ENCODE data around the gene PCBP3. TPM values are rescaled to one million over a fixed set of nuclear protein-coding genes. Genes with fewer than 3 reads are reported as not detected.

The PCBP3 gene
- total RNA-seq, 2 experiments from 2014 or later: 1.9 to 2.2 TPM

DNA sequence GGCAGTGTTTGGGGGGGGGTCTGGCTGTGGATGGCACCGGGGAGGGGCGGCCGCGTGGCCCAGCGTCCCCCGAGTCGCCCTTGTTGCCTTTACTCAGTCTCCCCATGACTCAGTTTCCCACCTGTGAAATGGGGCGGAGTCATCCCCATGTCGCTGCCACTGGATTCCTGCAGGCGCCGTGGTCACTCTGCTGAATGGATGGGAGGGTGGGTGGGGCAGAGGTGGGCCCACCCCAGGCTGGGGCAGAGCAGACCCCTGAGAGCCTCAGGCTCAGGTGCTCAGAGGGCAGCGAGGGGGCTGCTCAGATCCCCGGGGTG is 340.1 kb downstream of the PCBP3 start:
- H3K27me3 Mint-ChIP-seq: peaks cover 3% of the 10 kb centered on the region
- POLR2A ChIA-PET: no interaction called here
- TF ChIP-seq, protein P1, sequence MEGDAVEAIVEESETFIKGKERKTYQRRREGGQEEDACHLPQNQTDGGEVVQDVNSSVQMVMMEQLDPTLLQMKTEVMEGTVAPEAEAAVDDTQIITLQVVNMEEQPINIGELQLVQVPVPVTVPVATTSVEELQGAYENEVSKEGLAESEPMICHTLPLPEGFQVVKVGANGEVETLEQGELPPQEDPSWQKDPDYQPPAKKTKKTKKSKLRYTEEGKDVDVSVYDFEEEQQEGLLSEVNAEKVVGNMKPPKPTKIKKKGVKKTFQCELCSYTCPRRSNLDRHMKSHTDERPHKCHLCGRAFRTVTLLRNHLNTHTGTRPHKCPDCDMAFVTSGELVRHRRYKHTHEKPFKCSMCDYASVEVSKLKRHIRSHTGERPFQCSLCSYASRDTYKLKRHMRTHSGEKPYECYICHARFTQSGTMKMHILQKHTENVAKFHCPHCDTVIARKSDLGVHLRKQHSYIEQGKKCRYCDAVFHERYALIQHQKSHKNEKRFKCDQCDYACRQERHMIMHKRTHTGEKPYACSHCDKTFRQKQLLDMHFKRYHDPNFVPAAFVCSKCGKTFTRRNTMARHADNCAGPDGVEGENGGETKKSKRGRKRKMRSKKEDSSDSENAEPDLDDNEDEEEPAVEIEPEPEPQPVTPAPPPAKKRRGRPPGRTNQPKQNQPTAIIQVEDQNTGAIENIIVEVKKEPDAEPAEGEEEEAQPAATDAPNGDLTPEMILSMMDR (IDR thresholded peaks at IDR 0.05): no peak
- ATAC-seq (no peak), DNase-seq (no peak)
- H3K4me3 Mint-ChIP-seq: no peak overlapping the region
- intact Hi-C loops (cut with micrococcal nuclease): no loop called here
- no peaks in the 10 kb centered on the region for H3K36me3 Mint-ChIP-seq (ENCODE audit: low read depth)
- H3K9me3 Mint-ChIP-seq: no peaks in the 10 kb centered on the region
- H3K27ac Mint-ChIP-seq: no peak overlapping the region
- peaks cover 4% of the 10 kb centered on the region for H3K4me1 Mint-ChIP-seq (ENCODE audit: low read depth)
- CTCF ChIA-PET: no interaction called here

DNA sequence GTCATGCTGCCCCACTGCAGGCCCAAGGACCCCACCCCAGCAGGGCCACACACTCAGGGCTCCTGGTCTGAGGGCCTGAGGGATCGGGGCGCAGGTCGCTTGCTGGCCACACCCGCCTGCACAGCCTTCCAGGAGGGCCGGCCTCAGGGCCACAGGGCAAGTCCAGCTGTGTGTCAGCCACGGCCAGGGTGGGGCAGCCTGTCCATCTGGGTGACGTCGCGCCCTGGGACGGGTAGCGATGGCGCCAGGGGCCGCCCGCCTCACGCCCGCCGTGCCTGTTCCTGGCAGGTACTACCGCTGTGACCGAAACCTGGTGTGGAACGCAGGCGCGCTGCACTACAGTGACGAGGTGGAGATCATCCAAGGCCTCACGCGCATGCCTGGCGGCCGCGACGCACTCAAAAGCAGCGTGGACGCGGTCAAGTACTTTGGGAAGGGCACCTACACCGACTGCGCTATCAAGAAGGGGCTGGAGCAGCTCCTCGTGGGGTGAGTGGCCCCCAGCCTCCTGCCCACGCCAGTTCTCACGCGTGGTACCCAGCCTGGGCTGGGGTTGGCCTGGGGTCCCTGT is 340.5 kb downstream of the PCBP3 start:
- intact Hi-C loops (cut with micrococcal nuclease): no loop called here
- H3K4me1 Mint-ChIP-seq (ENCODE audit: low read depth): no peaks in the 10 kb centered on the region
- no peak overlapping the region for H3K27ac Mint-ChIP-seq
- no peaks in the 10 kb centered on the region for H3K36me3 Mint-ChIP-seq (ENCODE audit: low read depth)
- H3K9me3 Mint-ChIP-seq: no peaks in the 10 kb centered on the region
- ChIA-PET POLR2A (no interaction called here), CTCF (no interaction called here)
- TF ChIP-seq, protein P1 (IDR thresholded peaks at IDR 0.05): no peak
- H3K4me3 Mint-ChIP-seq: no peak overlapping the region
- DNase-seq (peak; percentile 2), ATAC-seq (no peak)
- peaks cover 3% of the 10 kb centered on the region for H3K27me3 Mint-ChIP-seq

DNA sequence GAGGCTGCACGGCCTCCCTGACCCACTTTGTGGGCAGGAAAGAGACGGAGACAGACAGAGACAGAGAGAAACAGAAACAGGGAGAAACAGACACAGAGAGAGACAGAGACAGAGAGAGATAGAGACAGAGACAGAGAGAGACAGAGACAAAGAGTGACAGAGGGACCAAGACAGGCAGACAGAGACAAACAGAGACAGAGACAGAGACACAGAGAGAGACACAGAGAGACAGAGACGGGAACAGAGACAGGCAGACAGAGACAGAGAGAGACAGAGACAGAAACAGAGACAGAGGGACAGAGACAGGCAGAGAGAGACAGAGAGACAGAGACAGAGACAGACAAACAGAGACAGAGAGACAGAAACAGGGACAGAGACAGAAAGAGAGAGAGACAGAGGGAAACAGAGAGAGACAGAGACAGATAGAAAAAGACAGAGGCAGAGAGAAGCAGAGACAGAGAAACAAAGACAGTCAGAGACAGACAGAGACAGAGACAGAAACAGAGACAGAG is 341.1 kb downstream of the PCBP3 start:
- Mint-ChIP-seq H3K36me3 (ENCODE audit: low read depth) (no peaks in the 10 kb centered on the region), H3K4me3 (no peak overlapping the region), H3K27ac (no peak overlapping the region), H3K9me3 (no peaks in the 10 kb centered on the region), H3K4me1 (ENCODE audit: low read depth) (no peaks in the 10 kb centered on the region), H3K27me3 (peaks cover 3% of the 10 kb centered on the region)
- POLR2A ChIA-PET: no interaction called here
- CTCF ChIA-PET: no interaction called here
- DNase-seq (no peak), ATAC-seq (no peak)
- TF ChIP-seq, protein P1 (IDR thresholded peaks at IDR 0.05): no peak
- intact Hi-C loops (cut with micrococcal nuclease): no loop called here

DNA sequence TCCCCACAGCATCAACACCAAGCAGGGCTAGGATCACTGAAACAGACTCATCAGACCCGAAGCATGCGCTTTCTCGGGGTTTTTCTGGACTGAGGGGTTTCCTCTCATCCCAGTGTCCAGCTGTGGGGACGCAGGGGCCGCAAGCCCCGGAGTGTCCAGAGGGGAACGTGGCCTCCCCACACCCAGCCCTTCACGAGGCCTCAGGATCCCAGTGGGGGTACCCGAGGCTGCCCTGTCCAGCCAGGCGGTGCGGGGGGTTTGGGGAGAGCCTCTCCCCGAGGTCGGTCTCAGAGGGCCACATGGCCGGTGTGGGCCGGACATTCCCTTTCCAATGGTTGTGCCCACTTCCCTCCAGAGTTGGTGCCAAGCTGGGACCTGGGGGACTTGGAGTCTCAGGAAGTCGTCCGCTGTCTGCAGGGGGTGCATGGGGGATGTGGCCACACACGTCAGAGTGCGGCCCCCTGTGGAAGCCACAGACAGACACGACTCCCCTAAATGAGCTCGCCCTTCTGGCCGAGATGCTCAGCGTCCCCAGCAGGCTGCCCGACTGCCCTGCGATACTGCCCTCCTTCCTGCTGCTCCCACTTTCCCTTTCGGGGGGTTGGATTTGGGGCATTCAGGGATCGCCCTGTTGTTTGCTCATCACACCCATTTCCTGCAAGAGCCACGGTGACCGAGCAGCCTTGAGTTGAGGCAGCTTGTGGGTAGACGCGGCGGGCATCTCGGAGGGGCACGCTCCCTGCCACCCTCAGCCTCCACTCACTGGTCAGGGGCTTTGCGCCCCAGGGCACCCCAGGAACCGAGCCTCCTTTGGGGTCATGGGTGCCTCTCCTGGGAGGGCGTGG is 342.2 kb downstream of the PCBP3 start:
- TF ChIP-seq, protein P1 (IDR thresholded peaks at IDR 0.05): no peak
- Mint-ChIP-seq H3K4me3 (no peak overlapping the region), H3K27me3 (peaks cover 3% of the 10 kb centered on the region), H3K9me3 (no peaks in the 10 kb centered on the region), H3K27ac (no peak overlapping the region), H3K36me3 (ENCODE audit: low read depth) (no peaks in the 10 kb centered on the region), H3K4me1 (ENCODE audit: low read depth) (no peaks in the 10 kb centered on the region)
- ATAC-seq: no peak
- DNase-seq: peak; percentile 3
- CTCF ChIA-PET: no interaction called here
- intact Hi-C loops (cut with micrococcal nuclease): no loop called here
- POLR2A ChIA-PET: no interaction called here

DNA sequence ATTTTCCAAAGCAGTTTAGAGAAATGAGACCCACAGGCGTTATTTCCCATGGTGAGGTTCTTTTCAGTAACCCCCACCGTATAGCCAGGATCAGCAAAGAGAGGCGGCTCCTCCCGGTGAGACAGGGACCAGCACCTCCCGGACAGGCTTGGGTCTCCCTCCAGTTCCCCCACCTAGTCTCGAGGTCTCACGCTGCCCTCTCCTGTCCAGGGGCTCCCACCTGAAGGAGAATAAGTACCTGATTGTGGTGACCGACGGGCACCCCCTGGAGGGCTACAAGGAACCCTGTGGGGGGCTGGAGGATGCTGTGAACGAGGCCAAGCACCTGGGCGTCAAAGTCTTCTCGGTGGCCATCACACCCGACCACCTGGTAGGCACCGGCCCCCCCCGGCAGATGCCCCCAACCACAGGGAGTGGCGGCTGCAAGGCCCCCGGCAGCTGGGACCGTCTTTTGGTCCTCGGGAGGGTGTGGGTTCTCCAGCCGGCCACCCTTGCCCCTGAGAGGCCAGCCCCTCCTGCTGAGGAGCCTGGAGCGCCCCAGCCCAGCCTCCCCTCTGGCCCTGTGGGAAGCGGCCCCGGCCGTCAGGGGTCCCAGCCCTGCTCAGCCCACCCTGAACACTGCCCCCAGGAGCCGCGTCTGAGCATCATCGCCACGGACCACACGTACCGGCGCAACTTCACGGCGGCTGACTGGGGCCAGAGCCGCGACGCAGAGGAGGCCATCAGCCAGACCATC is 343.0 kb downstream of the PCBP3 start:
- Mint-ChIP-seq H3K4me1 (ENCODE audit: low read depth) (no peaks in the 10 kb centered on the region), H3K36me3 (ENCODE audit: low read depth) (no peaks in the 10 kb centered on the region), H3K4me3 (no peak overlapping the region), H3K9me3 (no peaks in the 10 kb centered on the region), H3K27me3 (peaks cover 3% of the 10 kb centered on the region), H3K27ac (no peak overlapping the region)
- DNase-seq (peak; percentile 3), ATAC-seq (no peak)
- intact Hi-C loops (cut with micrococcal nuclease): no loop called here
- POLR2A ChIA-PET: no interaction called here
- CTCF ChIA-PET: no interaction called here
- TF ChIP-seq, protein P1 (IDR thresholded peaks at IDR 0.05): no peak
